Kidney (tissue), 14 donors: ENCODE results near the gene RASAL1. TPM values are rescaled to one million over a fixed set of nuclear protein-coding genes. Genes with fewer than 3 reads are reported as not detected.

Experiments
- DNase-seq, 5 donors: peaks; one replicate each; pipeline ENCODE4 v3.0.0-alpha.2; 2013 to 2020
- FAIRE-seq: peaks from 2 replicates; lab custom pipeline; 2012; peaks lifted over from hg19 to GRCh38; lab: Jason Lieb, UNC
- H3K27ac ChIP-seq, 2 donors: one replicate each; pipeline ENCODE4 v1.7.0; 2013; ENCODE audit warnings: low read depth in 2 of 2, low read length in 2 of 2, inconsistent platforms in 1 of 2
- H3K27me3 ChIP-seq: one replicate; pipeline ENCODE4 v1.7.1; 2013; ENCODE audit warnings: low read length, inconsistent platforms; ENCODE audit not compliant: control insufficient read depth, insufficient read depth
- H3K36me3 ChIP-seq, 3 donors: one replicate each; pipeline versions ENCODE4 v1.7.0 to v1.7.1; 2013; ENCODE audit warnings: low read length in 3 of 3, control low read depth in 1 of 3, inconsistent platforms in 1 of 3; ENCODE audit not compliant: insufficient read depth in 3 of 3, control insufficient read depth in 2 of 3
- H3K4me1 ChIP-seq, 3 donors: one replicate each; pipeline versions ENCODE4 v1.7.0 to v1.7.1; 2013; ENCODE audit warnings: low read length in 3 of 3, inconsistent platforms in 1 of 3, low read depth in 1 of 3; ENCODE audit not compliant: control insufficient read depth in 2 of 3, insufficient read depth in 2 of 3
- H3K4me3 ChIP-seq, 3 donors: one replicate each; pipeline versions ENCODE4 v1.7.0 to v1.8.1; 2013; ENCODE audit warnings: low read length in 3 of 3, control low read depth in 1 of 3, inconsistent platforms in 1 of 3
- H3K9ac ChIP-seq, 3 donors: one replicate each; pipeline versions ENCODE4 v1.7.0 to v1.7.1; 2013; ENCODE audit warnings: low read length in 3 of 3, control low read depth in 1 of 3, inconsistent platforms in 1 of 3
- H3K9me3 ChIP-seq, 3 donors: one replicate each; pipeline versions ENCODE4 v1.7.0 to v1.7.1; 2013; ENCODE audit warnings: low read length in 3 of 3, control low read depth in 1 of 3, inconsistent platforms in 1 of 3; ENCODE audit not compliant: control insufficient read depth in 2 of 3, insufficient read depth in 1 of 3
- intact Hi-C: fragments of 100-400 bp; cut with DNase I; formaldehyde crosslinking; loops from one replicate; pipeline ENCODE4 v1.11.1; 2022
- polyA plus RNA-seq: library from polyadenylated mRNA; stranded (reverse); fragments of 350-450 nt; fragmentation: Illumina TruSeq; extraction: RNeasy Lipid Tissue Mini Kit (QIAGEN cat#74804); gene quantifications from one replicate; pipeline ENCODE4 v1.2.3, GENCODE V29; 2014; ENCODE audit warnings: low read depth, low replicate concordance; ENCODE audit not compliant: insufficient read depth
- total RNA-seq: library from RNA; stranded (reverse); fragmentation: NEBNext Ultra II Directional; extraction: Animal tissue kit (Norgen Biotek cat#: 25700); gene quantifications from one replicate; pipeline ENCODE4 v1.2.1, GENCODE V29; 2021
- TF ChIP-seq, protein P1 (sequence below): IDR thresholded peaks from 3 replicates; pipeline ENCODE4 v1.5.1; 2012; ENCODE audit warnings: mild to moderate bottlenecking, moderate library complexity, borderline replicate concordance; ENCODE audit not compliant: insufficient read depth; ENCODE audit errors: extremely low read depth
- donor health status: control.
- donor health status: control.
- donor health status: control.
- donor health status: control.
- donor health status: control.
- donor health status: DM: yes; HTN: yes; CAD: no.
- donor health status: Normal renal cell carcinoma (clear cell type).

Gene RASAL1
- total and polyA plus RNA-seq, 2 donors from 2014 or later: 23.5 to 58.3 TPM

- H3K27ac ChIP-seq: no peak overlapping the region
- H3K4me1 ChIP-seq: peaks cover 0 to 4% (median 0%) of the 10 kb centered on the region in 3 donors
- TF ChIP-seq, protein P1, sequence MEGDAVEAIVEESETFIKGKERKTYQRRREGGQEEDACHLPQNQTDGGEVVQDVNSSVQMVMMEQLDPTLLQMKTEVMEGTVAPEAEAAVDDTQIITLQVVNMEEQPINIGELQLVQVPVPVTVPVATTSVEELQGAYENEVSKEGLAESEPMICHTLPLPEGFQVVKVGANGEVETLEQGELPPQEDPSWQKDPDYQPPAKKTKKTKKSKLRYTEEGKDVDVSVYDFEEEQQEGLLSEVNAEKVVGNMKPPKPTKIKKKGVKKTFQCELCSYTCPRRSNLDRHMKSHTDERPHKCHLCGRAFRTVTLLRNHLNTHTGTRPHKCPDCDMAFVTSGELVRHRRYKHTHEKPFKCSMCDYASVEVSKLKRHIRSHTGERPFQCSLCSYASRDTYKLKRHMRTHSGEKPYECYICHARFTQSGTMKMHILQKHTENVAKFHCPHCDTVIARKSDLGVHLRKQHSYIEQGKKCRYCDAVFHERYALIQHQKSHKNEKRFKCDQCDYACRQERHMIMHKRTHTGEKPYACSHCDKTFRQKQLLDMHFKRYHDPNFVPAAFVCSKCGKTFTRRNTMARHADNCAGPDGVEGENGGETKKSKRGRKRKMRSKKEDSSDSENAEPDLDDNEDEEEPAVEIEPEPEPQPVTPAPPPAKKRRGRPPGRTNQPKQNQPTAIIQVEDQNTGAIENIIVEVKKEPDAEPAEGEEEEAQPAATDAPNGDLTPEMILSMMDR: no peak
- H3K4me3 ChIP-seq: no peak overlapping the region
- FAIRE-seq: no peak
- DNase-seq: peak in 1 of 5 donors; percentile 33
- intact Hi-C loops: no loop called here
- no peak overlapping the region for H3K9ac ChIP-seq
- H3K9me3 ChIP-seq: no peaks in the 10 kb centered on the region
- H3K36me3 ChIP-seq: no peaks in the 10 kb centered on the region
- H3K27me3 ChIP-seq: peaks cover 3% of the 10 kb centered on the region
Observed at GRCh38 chr12:113073586-113073985, 62.0 kb downstream of the RASAL1 start.

DNA sequence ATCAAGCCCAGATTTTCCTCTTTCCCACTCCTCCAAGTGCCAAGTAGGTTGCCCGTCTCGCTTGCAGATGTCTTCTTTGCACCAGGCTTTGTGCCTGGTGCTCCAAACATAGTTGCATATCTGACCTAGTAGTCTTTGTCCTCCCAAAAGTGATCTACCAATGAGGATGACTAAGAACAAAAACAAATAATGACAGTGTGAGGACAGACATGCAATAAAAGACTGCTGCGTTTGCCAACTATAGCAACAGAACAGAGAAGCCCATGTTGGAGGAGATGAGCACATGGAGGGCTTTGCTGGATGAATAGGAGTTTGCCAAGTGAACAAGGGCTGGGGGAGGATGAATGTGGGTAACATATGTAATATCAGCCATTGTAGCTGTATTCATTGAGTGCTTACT, 63.4 kb downstream of the RASAL1 start:
- Histone ChIP-seq H3K27ac (no peak overlapping the region), H3K9me3 (no peaks in the 10 kb centered on the region), H3K4me3 (no peak overlapping the region), H3K4me1 (peaks cover 0 to 4% (median 0%) of the 10 kb centered on the region in 3 donors), H3K9ac (no peak overlapping the region), H3K36me3 (no peaks in the 10 kb centered on the region), H3K27me3 (no peaks in the 10 kb centered on the region)
- TF ChIP-seq, protein P1: no peak
- intact Hi-C loops: no loop called here
- FAIRE-seq (no peak), DNase-seq (no peak)

DNA sequence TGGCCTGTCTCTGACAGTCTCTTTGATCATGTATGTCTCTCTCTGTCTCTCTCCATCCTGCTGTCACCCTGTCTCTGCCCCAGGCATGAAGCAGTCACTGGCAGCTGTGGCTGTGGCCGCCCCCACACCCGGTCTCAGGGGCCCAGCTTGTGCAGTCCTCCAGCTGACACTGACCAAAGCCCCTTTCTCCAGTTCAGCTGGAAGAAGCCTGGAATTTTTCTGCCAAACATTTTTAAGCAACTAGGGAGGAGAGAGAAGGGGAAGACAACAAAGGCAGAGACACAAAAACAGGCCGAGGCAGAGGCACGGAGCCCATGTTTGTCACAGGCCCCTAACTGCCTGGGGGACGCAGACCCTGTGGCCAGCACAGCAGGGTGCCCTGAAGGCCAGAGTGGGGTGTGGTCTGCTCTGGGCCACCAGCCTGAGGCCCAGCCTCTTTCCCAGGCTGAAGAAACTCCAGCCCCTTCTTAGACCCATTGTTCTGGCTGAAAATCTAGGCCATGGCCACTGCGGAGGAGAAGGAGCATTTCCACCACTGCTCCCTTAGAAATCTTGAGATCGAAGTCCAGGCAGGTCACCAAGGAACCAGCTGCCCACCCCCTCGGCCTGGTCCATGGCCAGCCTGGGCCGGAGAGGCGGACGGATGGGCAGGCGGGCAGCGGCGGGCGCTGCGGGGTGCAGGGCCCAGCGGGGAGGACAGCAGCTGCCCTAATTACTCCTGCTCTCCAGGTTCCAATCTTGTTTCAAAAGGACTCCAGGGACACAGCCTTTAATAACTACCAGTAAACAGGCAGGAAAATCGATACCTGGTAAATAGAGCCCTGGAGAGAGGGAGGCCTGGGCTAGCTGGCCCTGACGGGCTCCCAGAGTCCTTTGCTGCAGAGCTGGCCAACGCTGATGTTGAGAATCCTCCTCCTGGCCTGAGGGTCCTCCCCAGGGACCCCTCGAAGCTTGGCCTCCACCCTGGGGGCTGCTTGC, 64.1 kb downstream of the RASAL1 start:
- intact Hi-C loops: no loop called here
- H3K9me3 ChIP-seq: no peaks in the 10 kb centered on the region
- no peak overlapping the region for H3K27ac ChIP-seq
- H3K9ac ChIP-seq: no peak overlapping the region
- TF ChIP-seq, protein P1: no peak
- FAIRE-seq (no peak), DNase-seq (peak in 3 of 5 donors; percentile 23 to 62 (median 40))
- no peaks in the 10 kb centered on the region for H3K27me3 ChIP-seq
- H3K4me3 ChIP-seq: no peak overlapping the region
- H3K36me3 ChIP-seq: no peaks in the 10 kb centered on the region
- peaks cover 0 to 4% (median 0%) of the 10 kb centered on the region in 3 donors for H3K4me1 ChIP-seq
